RWPE1 (cell line): ENCODE measurements around the gene AHCYL2.

Experiments
- CTCF ChIA-PET: fragments of 350-600 bp; sonication (Branson Sonifier 250); formaldehyde crosslinking; extraction: SDS; loops from one replicate; lab custom pipeline; 2021; lab: Yijun Ruan, JAX
- POLR2A ChIA-PET: fragments of 400-600 bp; formaldehyde crosslinking; extraction: SDS; loops from one replicate; lab custom pipeline; 2020; ENCODE audit warnings: antibody characterized with exemption; ENCODE audit not compliant: low non-redundant PET; lab: Yijun Ruan, JAX
- DNase-seq: peaks from one replicate; pipeline ENCODE4 v3.0.0; 2012; ENCODE audit warnings: low spot score
- H3K27ac ChIP-seq: fragments of 450-650 bp; 2 replicates; pipeline ENCODE4 v1.5.1; 2017
- CTCF ChIP-seq: fragments of 450-650 bp; conservative IDR thresholded peaks from 2 replicates; pipeline ENCODE4 v1.5.1; 2017; ENCODE audit warnings: low read depth, mild to moderate bottlenecking

The AHCYL2 gene

GRCh38 chr7:129227646-129228578 is 3.1 kb downstream of the AHCYL2 start:
- TF ChIP-seq CTCF, result no peak
- DNase-seq, result no peak
- no peak overlapping the region for H3K27ac ChIP-seq
- ChIA-PET POLR2A (no interaction called here), CTCF (interaction anchor here (0.7 to 1.7 kb wide), 2 partner anchors 9 to 280 kb away, joined by 3 to 5 read pairs; no protein-coding TSS in a partner anchor)

GRCh38 chr7:129228633-129229032 is 3.8 kb downstream of the AHCYL2 start:
- POLR2A ChIA-PET, result no interaction called here
- CTCF ChIA-PET, result no interaction called here
- no peak overlapping the region for H3K27ac ChIP-seq
- no peak for DNase-seq
- no peak for TF ChIP-seq CTCF

GRCh38 chr7:129231666-129232065 is 6.8 kb downstream of the AHCYL2 start:
- TF ChIP-seq CTCF, result no peak
- no peak for DNase-seq
- POLR2A ChIA-PET, result no interaction called here
- CTCF ChIA-PET, result no interaction called here
- no peak overlapping the region for H3K27ac ChIP-seq

- ChIA-PET CTCF (no interaction called here), POLR2A (no interaction called here)
- no peak for TF ChIP-seq CTCF
- no peak for DNase-seq
- no peak overlapping the region for H3K27ac ChIP-seq
Measured at GRCh38 chr7:129238546-129238945, 13.7 kb downstream of the AHCYL2 start.

- no peak overlapping the region for H3K27ac ChIP-seq
- ChIA-PET CTCF (interaction anchor here (0.5 kb wide), 1 partner anchor 575 kb away, joined by 4 read pairs; no protein-coding TSS in a partner anchor), POLR2A (no interaction called here)
- no peak for TF ChIP-seq CTCF
- no peak for DNase-seq
Measured at GRCh38 chr7:129240119-129240820, 15.4 kb downstream of the AHCYL2 start.

GRCh38 chr7:129244220-129244619 is 19.4 kb downstream of the AHCYL2 start:
- POLR2A ChIA-PET, result no interaction called here
- CTCF ChIA-PET, result no interaction called here
- no peak for TF ChIP-seq CTCF
- no peak overlapping the region for H3K27ac ChIP-seq
- DNase-seq, result no peak
